ENCODE measurements around the gene TOMM20.
"Not testable (repeated sequence)": the region's sequence is repeated elsewhere in the genome, so short reads cannot be mapped to it uniquely, and the experiment has no call there.

Gene TOMM20

DNA sequence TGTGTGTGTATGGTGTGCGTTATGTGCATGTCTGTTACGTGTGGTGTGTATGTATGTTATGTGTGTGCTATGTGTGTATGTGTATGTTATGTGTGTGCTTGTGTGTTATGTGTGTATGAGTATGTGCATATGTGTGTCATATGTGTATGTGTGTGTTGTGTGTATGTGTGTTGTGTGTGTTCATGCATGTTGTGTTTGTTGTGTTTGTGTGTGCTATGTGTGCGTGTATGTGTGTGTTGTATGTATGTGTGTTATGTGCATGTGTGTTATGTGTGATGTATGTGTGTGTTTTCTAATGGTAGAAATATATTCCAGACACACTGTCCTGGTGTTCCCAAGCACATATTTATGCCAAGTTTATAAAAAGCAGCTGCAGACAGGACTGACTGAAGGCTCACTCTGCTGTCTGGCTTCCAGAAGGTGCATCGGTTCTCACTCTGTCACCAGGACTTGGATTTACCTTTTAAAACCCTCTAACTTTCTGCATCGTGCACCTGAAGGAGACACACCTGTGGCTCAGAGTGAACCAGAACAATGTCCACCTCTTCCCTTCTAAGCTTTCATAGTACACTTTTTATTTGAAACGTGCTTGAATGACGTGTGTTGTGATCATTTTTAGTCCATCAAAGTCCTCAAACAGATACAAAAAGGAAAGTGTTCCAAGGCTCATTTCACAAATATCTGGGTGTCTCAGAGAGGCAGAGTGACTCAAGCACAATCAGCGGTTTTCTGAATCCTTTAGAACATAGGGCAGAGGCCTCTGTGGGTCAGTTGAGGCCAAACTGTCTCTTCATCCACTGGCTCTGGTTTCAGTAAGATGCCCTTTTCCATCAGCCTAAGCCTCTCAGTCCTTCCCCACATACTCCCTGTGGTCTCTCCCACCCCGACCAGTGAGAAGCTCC, 49.9 kb downstream of the TOMM20 start:
- no peak for DNase-seq (ENCODE audit: low spot score)

DNA sequence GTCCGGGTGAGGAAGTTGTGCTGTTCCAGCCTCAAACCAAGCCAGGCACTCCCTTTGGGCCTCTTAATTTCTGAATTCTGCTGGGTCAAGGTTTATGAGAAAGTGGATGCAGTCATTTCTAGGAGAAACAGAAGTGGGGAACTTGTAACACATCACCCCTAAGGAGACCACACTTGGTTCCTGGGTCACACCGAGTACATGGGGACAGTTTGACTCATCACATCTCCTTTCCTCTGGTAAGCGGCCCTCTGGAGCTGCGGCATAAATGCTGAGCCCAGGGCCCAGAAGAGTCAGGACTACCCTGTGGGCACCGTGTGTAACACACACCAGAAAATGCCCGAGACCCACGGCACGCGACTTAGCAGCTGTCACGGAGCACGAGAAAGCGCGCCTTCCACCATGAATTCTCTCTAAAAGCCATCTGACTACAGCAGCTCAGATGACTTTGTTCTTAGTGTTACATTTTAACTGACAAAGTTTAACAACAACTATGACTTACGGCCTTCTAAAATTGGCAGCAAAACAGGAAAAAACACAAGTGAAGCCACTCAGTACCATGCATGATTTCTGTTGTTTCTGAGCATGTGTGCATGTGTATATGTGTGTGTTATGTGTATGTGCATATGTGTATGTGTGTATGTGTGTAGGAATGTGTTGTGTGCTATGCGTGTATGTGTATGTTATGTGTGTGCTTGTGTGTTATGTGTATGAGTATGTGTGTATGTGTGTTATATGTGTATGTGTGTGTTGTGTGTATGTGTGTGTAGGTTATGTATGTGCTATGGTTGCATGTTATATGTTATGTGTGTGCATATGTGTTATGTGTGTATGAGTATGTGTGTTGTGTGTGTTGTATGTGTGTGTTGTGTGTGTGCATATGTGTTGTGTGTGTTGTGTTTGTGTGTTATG, 50.8 kb downstream of the TOMM20 start:
- DNase-seq (ENCODE audit: low spot score), result peak; percentile 9

DNA sequence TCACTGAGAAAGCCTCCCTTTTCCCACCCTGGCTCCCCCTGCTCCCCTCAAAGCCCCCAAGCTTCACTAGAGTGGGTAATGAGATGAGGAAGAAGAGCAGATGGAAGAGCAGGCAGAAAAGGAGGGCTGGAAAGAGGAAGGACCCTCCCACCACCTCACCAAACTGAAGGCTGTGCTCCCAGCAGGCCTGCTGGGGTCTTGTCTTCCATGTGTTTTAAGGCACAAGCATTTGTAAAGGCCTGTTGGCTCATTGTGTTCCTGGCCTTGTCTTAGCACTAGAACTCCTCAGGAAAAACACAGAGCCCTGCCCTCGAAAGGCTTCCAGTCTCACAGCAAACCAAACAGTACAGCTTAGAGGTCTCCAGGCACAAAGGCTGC, 51.5 kb downstream of the TOMM20 start:
- no peak for DNase-seq (ENCODE audit: low spot score)

DNA sequence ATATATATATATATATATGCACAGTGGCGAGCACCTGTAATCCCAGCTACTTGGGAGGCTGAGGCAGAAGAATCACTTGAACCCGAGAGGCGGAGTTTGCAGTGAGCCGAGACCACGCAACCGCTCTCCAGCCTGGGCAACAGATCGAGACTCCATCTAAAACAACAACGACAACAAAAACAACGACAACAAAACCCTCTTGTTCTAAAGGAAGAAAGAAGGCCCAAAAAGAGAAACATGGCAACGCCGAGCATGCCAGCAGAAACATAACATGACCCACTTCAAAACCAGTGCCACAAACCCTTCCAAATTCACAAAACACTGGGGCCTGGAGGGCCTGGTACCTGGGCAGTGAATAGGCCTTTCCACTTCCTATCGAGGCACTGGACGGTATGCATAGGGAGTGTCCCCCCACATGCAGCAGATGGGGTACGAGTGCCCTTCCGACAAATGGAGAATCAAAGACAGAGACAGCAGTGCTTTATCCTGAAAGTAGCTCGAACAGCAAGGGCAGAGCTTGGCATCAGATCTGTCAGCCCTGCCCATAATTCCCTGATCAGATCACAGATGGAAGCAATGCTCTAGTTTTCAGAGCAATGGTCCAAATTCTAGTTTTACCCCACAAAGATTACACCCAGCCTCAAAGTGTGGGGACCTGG, 52.0 kb downstream of the TOMM20 start:
- DNase-seq (ENCODE audit: low spot score), result no peak

DNA sequence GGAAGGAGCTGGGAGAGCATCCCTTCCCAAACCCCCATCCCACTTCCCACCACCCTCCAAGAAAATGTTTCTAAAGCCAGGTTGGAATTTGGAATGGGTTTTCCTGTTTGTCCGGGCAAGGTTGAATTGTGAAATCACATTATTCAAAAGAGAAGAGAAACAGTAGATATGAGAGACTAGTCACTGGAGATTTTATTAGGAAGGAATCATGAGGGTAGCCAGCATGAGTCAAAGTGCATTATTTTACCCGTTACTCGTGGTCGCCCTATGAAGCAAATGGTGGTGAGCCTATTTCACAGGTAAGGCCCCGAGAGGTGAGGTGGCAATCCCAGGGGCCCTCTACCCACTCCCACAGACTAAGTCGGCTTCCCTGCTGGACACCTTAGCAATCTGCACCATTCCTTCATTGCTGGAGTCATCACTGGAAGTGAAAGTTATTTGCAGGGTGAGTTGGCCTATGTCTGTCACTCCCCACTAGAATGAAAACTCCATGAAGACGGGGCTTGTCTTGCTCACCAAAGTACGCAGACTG, 52.8 kb downstream of the TOMM20 start:
- no peak for DNase-seq (ENCODE audit: low spot score)

DNA sequence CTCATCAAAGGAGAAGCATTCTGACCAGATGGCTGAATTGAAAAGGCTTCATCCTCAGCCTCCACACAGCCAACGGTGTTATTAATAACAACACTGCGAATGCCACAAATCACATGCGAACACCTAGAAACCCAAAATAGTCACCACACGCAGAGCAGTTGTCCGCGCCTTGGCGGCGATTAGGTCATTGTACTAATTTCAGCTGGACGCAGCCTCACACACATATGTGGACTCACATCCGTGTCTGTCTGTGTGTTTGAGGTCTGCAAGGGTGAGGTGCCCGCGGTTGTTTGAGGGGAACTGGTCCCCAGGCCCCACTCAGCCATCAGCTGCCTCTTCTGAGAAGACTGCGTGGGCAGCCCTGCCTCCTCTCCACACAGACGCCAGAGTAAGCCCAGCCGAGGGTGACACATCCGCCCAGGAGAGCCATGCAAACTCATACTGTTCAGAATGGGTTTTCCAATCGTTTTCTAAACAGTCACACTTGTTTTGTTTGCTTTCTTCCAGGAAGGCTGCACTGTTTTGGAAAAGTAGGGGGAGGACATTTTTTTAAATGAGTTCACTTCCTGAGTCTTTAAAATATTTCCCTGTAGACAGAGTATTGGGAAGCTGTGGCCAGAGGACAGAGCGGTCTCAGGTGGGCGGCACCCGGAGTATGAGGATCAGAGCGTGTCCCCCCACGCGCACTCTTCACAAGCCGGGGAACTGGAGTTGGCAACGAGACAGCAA, 53.4 kb downstream of the TOMM20 start:
- peak; percentile 32 for DNase-seq (ENCODE audit: low spot score)

DNA sequence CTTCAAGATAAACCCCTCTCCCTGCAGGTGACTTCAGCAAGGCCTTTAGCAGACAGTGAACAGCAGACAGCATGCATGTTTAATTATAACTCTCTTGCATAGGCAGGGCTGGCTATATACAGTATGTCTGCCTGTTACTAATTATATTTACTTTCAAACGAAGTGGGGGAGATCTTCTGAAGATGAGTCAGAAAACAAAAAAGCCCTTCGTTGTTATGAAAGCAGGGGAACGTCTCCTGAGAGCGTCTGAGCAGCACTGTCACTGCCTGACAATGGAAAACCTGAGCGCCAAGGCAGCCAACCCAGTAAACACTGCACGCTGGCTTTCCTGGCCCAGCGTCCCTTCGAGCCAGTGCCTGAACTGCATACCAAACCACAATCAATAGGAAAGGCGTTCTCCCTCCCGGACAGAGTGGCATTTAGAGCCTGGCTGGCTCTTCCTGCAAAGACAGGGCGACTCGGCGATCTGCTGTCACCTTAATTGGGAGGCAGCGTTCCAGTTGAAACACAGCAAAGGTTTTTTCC, 54.1 kb downstream of the TOMM20 start:
- peak; percentile 14 for DNase-seq (ENCODE audit: low spot score)

DNA sequence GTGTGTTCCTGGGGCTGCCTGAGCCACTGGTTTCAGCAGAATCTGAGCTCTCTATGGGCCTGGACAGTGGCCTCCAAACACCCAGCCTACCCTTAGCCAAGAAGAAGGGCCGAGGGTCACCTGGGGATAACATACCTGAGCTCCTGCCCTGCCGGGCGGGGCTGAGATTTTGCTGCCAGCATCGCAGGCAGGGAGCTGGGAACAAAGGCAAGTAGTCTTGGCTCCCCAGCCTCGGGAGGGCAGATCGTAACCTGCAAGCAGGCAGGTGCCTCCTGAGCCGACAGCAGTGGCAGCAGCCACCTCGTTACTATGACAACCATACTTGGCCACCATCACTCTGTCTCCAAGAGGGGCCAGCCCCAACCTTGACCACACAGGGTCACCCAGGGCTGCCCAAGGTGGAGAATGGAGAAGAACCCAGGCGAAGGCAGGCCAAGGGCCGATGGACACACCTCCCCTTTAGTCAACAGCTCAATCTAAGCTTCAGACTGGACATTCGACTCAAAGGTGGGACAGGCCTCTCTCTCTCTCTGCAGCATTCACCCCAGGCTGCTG, 54.6 kb downstream of the TOMM20 start:
- no peak for DNase-seq (ENCODE audit: low spot score)

DNA sequence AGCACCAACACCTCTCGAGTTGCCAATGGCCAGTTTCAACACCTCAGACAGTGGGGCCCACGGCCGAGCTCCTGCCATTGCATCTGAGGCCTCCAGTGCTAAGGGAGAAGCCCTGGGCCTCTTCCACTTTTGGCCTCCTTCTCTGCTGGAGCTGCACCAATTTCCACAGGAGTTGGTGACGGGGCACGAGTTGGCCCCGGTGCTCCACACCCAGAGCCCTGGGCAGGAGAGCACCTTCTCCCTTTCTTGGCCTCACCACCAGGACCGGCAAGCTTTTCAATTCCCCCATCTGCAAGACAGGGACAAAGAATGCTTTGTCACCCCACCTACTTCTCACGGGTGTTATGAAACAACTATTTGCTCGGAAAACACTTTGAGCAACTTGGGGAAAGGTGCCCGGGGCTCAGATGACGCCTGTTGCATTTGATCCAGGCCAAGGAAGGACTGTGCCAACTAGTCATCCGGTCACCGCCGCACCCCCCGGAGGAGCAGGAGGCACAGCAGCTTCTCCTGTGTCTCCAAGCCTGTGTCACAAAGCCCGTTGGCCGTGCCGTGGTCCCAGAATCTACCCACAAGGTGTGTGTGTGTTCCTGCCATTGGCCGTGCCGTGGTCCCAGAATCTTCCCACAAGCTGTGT, 55.2 kb downstream of the TOMM20 start:
- no peak for DNase-seq (ENCODE audit: low spot score)

DNA sequence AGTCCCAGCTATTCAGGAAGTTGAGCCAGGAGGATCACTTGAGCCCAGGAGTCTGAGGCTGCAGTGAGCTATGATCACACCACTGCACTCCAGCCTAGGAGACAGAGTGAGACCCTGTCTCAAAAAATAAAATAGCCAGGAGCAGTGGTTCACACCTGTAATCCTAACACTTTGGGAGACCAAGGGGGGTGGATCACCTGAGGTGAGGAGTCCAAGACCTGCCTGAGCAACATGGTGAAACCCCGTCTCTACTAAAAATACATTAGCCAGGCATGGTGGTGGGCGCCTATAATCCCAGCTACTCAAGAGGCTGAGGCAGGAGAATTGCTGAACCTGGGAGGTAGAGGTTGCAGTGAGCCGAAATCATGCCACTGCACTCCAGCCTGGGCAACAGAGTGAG, 56.1 kb downstream of the TOMM20 start:
- DNase-seq (ENCODE audit: low spot score), result not testable (repeated sequence)

DNA sequence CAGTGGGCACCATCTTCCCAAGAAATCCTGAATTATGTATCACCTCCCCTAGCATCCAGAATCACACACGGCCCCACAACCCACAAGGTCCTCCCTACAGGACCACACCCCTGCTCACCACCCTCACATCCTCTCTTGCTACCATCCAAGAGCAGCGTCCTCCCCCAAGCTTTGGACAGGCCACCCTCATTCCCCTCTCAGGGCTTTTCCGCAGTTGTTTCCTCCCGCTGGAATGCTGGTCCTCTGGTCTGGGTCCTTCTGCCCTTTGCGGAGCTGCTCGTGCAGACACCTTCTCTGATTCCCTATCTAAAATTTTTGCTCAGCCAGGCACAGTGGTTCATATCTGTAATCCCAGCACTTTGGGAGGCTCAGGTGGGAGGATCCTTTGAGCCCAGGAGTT, 56.5 kb downstream of the TOMM20 start:
- DNase-seq (ENCODE audit: low spot score), result no peak

DNA sequence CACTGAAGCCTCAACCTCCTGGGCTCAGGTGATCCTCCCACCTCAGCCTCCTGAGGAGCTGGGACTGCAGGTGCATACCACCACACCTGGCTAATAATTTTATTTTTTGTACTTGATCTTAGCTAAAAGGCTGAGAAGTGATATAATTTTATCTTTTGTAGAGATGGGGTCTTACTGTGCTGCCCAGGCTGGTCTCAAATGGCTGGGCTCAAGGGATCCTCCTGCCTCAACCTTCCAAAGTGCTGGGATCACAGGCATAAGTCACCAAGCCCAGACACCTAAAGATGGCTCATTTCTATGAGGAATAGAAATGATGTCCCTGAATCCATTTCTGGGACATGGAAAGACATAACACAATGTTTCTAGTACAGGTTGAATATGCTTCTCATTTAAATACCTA, 57.8 kb downstream of the TOMM20 start:
- no peak for DNase-seq (ENCODE audit: low spot score)

DNA sequence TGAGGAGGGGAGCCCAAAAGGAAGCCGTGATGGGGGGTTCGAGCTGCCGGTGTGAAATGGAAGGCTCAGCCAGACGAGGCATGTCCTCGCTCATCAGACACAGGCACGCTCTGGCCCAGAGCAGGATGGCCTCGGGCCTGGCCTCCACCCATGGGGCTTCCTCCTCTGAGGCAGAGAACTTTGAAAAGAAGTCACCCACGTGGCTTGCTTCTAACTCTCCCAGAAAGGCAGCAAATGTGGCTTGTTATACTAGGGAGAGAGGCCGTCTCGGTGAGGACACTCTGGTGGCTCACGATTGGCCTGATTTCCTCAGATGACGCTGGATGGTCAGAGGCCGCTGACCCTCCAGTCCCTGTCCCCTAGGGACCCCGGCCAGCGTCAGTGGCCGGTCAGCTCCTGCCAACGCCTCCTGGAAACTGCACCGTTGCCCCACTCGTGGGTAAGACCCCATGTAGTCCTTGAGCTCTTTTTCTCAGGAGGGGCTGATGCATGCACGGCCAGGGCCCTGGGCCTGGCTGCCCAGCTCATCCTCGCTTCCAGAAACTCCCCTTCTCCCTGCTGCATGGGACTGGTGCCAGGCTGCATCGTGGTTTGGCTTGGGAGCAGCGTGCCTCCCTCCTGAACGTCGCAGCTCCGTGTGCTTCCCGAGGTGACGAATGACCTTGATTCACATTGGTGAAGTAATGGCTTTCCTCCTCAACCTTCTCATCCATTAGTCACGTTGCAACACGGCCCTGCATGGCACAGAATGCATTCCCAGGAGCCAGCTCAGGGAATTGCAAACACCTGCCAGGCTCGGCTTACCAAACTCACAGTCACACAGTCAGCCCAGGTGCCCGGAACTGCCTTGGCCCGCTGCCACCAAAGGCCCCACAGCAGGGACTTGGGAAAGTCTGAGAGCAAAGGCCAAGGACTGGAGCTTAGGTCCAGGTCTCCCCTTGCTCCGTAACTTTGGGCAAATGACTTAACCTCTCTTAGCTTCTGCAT, 58.8 kb downstream of the TOMM20 start:
- no peak for DNase-seq (ENCODE audit: low spot score)

DNA sequence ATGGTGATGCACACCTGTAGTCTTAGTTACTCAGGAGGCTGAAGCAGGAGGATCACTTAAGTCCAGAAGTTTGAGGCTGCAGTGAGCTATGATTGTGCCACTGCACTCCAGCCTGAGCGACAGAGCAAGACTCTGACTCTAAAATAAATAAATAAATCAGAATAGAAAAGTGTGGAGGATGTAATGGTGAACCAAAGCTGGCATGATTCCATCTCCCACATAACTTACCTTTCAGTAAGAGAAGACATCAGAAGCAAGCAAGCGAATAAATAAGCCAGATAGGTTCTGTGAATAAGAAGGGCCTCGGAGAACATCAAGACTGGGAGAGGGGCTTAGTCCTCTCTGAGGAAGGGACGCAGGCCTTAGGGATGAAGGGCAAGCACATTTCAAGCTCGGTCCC, 59.5 kb downstream of the TOMM20 start:
- no peak for DNase-seq (ENCODE audit: low spot score)

DNA sequence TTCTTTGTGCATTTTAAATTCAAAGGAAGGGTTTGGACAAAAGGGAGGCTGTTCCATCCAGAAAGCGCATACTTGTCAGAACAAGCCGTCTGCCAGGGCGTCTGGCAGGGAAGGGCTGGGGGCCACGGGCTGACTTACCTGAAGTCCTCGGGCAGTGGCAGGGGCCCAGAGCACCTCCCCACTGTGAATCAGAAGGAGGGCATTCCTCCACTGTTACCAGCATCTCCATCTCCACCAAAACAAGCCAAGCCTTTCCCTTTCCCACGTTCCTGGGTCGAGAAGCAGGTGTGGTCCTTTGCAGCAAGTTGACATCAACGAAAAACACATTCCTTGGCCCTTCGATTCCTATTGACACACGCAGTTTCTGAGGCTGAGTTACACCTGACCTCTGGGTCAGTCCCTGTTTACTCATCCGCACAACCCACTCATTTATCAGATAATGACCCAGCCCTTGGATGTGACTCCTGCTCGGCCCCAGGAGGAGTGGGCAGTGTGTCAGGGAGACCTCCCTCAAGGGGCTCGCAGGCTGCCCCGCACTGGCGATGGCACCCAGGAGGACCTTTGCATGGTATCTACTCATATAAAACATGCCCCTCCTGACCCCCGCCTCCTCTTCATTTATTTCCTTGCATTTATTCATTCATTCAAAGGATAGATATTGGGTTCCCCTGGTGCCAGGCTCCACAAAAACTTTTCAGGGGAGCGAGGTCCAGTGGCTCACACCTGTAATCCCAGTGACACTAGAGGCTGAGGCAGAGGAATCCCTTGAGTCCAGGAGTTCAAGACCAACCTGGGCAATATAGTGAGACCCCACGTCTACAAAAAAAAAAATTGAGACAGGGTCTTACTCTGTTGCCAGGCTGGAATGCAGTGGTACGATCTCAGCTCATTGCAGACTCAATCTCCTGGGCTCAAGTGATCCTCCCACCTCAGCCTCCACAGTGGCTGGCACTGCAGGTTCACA, 60.2 kb downstream of the TOMM20 start:
- DNase-seq (ENCODE audit: low spot score), result no peak

DNA sequence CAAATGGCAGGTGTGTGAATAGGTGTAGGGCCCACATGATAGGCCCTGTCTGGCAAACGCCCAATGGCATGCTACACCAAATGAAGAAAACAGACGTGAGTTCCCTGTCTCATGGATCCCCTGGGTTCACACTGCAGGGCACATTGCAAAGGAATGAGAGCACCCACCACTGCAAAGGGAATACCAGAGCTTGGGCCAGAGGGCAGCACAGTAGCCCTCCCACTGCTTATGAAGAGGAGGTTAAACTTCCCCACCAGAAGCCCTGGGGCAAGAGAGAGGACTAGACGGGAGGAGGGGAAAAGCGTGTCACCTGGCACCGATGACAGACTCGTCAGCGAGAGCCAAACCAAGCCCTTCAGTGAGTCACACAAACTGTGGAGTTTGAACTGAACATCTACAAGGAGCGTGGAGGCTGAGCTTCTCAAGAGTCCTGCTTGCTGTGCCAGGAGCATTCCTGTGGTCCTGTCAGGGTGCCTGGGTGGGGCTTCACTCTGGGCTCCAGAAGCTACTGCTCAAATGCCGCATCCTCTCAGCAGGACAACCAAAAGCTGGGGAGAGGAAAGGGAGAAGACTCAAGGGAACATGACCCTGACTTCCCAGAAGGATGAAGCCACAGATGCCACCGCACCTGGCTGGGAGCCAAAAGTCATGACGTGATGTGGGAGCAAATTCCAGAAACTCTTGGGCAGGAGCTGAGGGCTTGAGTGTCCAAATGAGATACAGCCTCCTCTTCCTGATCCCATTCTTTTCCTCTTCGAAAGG, 61.1 kb downstream of the TOMM20 start:
- DNase-seq (ENCODE audit: low spot score), result no peak

DNA sequence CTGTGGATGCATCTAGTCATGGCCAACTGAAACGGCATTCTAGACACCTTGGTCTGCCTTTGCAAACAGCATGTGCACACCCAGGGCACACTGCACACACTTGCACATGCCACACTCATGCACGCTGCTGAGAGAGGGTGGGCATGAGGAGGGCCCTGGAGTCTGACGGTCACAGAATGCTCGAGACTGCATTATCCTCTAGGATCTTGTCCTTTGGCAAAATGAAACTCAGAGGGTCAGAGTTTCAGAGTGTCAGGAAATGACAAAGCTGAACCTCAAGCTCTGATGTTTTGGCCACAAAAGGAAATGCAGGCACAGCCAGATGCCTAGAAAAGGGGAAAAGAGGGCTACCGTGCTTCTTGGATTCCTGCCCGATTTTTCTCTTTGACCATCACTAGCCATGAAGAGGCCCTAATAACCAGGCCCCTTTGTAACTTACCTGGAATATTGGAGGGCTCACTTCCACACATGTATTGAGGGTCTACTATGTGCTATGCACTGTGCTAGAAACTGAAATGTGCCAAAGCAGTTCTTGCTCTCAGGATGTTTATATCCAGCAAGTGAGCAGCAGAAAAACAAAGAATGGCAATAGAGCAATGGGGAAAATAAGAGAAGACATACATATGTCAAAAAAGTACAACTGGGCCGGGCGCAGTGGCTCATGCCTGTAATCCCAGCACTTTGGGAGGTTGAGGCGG, 65.4 kb downstream of the TOMM20 start:
- DNase-seq (ENCODE audit: low spot score), result no peak

Measured in CD4-positive, alpha-beta T cell treated with Interleukin-6 at 100 ng/mL for 8 hours (primary cell).